ENCODE results near the gene LMO1. TPM values are rescaled to one million over a fixed set of nuclear protein-coding genes. Genes with fewer than 3 reads are reported as not detected.

LMO1 gene
- total RNA-seq, 4 donors from 2014 or later: not detected

GRCh38 chr11:8291421-8292350 lies 28.0 kb upstream of the LMO1 start:
- no peak overlapping the region for H3K4me3 ChIP-seq
- DNase-seq: no peak
- intact Hi-C loops (cut with DNase I; ENCODE audit: low total_unique reads): no loop called here

DNA sequence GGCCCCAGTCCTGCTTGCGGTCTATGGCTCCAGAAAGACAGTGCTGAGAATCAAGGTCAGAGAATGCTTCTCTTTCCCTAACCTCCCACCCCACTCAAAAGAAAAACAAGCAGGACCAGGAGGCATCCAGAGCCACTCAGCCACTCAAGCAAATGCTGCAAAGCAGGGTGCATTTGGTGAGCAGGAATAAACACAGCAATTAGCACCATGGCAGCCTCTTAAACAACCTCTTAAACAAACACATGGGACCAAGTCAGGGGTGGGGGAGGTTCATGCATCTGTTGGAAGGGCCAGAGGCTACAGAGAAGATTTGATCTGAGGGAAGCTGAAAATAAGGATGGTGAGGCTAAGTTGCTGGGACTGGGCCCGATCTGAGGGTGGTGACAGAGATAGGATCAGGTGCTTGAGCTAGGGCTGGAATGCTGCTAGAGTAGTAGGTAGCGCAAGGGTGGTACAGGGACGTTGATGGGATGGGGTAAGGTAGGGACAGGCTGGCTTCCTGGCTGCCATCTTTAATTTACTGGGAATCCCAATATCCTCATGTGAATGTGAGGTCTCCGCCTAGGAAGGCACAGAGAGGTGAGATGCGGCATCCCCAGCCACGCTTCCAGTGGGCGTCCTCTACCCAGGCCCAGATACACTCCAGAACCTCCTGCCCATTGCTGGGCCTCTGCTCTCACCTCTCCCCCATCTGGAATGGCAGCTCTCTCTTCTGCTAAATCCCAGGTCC lies 26.6 kb upstream of the LMO1 start:
- H3K36me3 ChIP-seq: no peaks in the 10 kb centered on the region
- H3K4me1 ChIP-seq: no peaks in the 10 kb centered on the region
- H3K9me3 ChIP-seq: no peaks in the 10 kb centered on the region
- no peak overlapping the region for H3K27ac ChIP-seq
- intact Hi-C loops (cut with DNase I; ENCODE audit: low total_unique reads): no loop called here
- DNase-seq: no peak
- H3K27me3 ChIP-seq: no peaks in the 10 kb centered on the region
- no peak overlapping the region for H3K4me3 ChIP-seq
- no peak for TF ChIP-seq POLR2A (IDR thresholded peaks at IDR 0.05)
- TF ChIP-seq, protein P1, sequence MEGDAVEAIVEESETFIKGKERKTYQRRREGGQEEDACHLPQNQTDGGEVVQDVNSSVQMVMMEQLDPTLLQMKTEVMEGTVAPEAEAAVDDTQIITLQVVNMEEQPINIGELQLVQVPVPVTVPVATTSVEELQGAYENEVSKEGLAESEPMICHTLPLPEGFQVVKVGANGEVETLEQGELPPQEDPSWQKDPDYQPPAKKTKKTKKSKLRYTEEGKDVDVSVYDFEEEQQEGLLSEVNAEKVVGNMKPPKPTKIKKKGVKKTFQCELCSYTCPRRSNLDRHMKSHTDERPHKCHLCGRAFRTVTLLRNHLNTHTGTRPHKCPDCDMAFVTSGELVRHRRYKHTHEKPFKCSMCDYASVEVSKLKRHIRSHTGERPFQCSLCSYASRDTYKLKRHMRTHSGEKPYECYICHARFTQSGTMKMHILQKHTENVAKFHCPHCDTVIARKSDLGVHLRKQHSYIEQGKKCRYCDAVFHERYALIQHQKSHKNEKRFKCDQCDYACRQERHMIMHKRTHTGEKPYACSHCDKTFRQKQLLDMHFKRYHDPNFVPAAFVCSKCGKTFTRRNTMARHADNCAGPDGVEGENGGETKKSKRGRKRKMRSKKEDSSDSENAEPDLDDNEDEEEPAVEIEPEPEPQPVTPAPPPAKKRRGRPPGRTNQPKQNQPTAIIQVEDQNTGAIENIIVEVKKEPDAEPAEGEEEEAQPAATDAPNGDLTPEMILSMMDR (IDR thresholded peaks at IDR 0.05): no peak

More at GRCh38 chr11:8291421-8292350, 28.0 kb upstream of the LMO1 start:
- Histone ChIP-seq H3K4me1 (no peaks in the 10 kb centered on the region), H3K9me3 (no peaks in the 10 kb centered on the region), H3K36me3 (no peaks in the 10 kb centered on the region), H3K27me3 (no peaks in the 10 kb centered on the region), H3K27ac (no peak overlapping the region)
- no peak for TF ChIP-seq POLR2A (IDR thresholded peaks at IDR 0.05)
- TF ChIP-seq, protein P1 (IDR thresholded peaks at IDR 0.05): no peak

DNA sequence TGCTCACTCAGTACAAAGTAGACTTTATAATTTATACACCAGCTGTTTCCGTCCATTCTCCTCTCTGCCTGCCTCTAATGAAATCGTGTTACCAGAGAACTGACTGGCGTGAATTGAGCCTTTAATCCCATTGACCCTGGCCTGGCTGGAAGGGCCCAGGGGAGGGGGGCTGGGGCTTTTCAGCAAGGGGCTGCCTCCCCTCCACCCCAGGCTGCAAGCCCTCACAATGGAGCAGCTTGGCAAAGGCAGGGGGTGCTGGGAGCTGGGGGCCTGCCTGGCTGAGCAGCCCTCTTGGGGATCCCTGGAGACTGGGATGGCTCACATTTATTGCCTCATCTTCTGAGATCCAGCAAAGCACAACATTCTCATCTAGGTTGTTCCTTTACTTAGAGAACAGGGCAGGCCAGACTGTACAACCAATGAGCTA lies 25.8 kb upstream of the LMO1 start:
- no peak overlapping the region for H3K27ac ChIP-seq
- no peaks in the 10 kb centered on the region for H3K4me1 ChIP-seq
- intact Hi-C loops (cut with DNase I; ENCODE audit: low total_unique reads): no loop called here
- TF ChIP-seq, protein P1 (IDR thresholded peaks at IDR 0.05): no peak
- no peak for TF ChIP-seq POLR2A (IDR thresholded peaks at IDR 0.05)
- H3K27me3 ChIP-seq: no peaks in the 10 kb centered on the region
- no peaks in the 10 kb centered on the region for H3K36me3 ChIP-seq
- H3K4me3 ChIP-seq: no peak overlapping the region
- no peak for DNase-seq
- no peaks in the 10 kb centered on the region for H3K9me3 ChIP-seq

GRCh38 chr11:8288824-8289491 lies 25.3 kb upstream of the LMO1 start:
- no peak for DNase-seq
- Histone ChIP-seq H3K36me3 (no peaks in the 10 kb centered on the region), H3K27ac (no peak overlapping the region), H3K9me3 (no peaks in the 10 kb centered on the region), H3K4me1 (no peaks in the 10 kb centered on the region), H3K27me3 (no peaks in the 10 kb centered on the region), H3K4me3 (no peak overlapping the region)
- TF ChIP-seq, protein P1 (IDR thresholded peaks at IDR 0.05): no peak
- intact Hi-C loops (cut with DNase I; ENCODE audit: low total_unique reads): no loop called here
